SK-N-SH treated with all-trans-retinoic acid at 6 μM for 48 hours (cell line): ENCODE data around the gene CCDC187.

ENCODE experiments used
- ATAC-seq: fragments of 200-7000 bp; cut with Tn5 transposase; 3 replicates; pipeline ENCODE4 v1.9.1; 2020; ENCODE audit warnings: mild to moderate bottlenecking, moderate library complexity
- CSDC2 ChIP-seq: fragments of 250-450 bp; sonication (Bioruptor Pico); IDR thresholded peaks from 2 replicates; pipeline ENCODE4 v1.5.0; 2020; ENCODE audit warnings: mild to moderate bottlenecking, moderate library complexity
- ESRRG ChIP-seq: fragments of 250-450 bp; sonication (Bioruptor Pico); IDR thresholded peaks from 2 replicates; pipeline ENCODE4 v1.6.1; 2021; ENCODE audit warnings: mild to moderate bottlenecking
- GLIS3 ChIP-seq: fragments of 250-450 bp; sonication (Bioruptor Pico); IDR thresholded peaks from 2 replicates; pipeline ENCODE4 v1.5.0; 2020; ENCODE audit warnings: mild to moderate bottlenecking, moderate library complexity
- ISL1 ChIP-seq: fragments of 250-450 bp; sonication (Bioruptor Pico); IDR thresholded peaks from 2 replicates; pipeline ENCODE4 v2.1.2; 2022; ENCODE audit warnings: mild to moderate bottlenecking, moderate library complexity
- OSR1 ChIP-seq: fragments of 250-450 bp; sonication (Bioruptor Pico); IDR thresholded peaks from 2 replicates; pipeline ENCODE4 v1.8.0; 2022; ENCODE audit warnings: moderate library complexity, mild to moderate bottlenecking, inconsistent platforms
- PPARA ChIP-seq: fragments of 250-450 bp; sonication (Bioruptor Pico); IDR thresholded peaks from 2 replicates; pipeline ENCODE4 v1.5.0; 2020; ENCODE audit warnings: mild to moderate bottlenecking, borderline replicate concordance
- RARB ChIP-seq: fragments of 250-450 bp; sonication (Bioruptor Pico); IDR thresholded peaks from 2 replicates; pipeline ENCODE4 v1.8.0; 2021; ENCODE audit warnings: mild to moderate bottlenecking, moderate library complexity
- SNAI2 ChIP-seq: fragments of 250-450 bp; sonication (Bioruptor Pico); IDR thresholded peaks from 2 replicates; pipeline ENCODE4 v1.5.0; 2020; ENCODE audit warnings: mild to moderate bottlenecking, moderate library complexity
- TCF4 ChIP-seq: fragments of 250-450 bp; sonication (Bioruptor Pico); IDR thresholded peaks from 2 replicates; pipeline ENCODE4 v1.8.0; 2021; ENCODE audit warnings: mild to moderate bottlenecking, moderate library complexity, borderline replicate concordance
- TOX ChIP-seq: fragments of 250-450 bp; sonication (Bioruptor Pico); IDR thresholded peaks from 2 replicates; pipeline ENCODE4 v1.8.0; 2021; ENCODE audit warnings: mild to moderate bottlenecking, moderate library complexity, borderline replicate concordance
- ZC3H10 ChIP-seq: fragments of 250-450 bp; sonication (Bioruptor Pico); IDR thresholded peaks from 2 replicates; pipeline ENCODE4 v1.5.1; 2021; ENCODE audit warnings: mild to moderate bottlenecking, moderate library complexity
- ZFP3 ChIP-seq: fragments of 250-450 bp; sonication (Bioruptor Pico); IDR thresholded peaks from 2 replicates; pipeline ENCODE4 v1.5.0; 2020; ENCODE audit warnings: mild to moderate bottlenecking, moderate library complexity
- ZFP30 ChIP-seq: fragments of 450-650 bp; formaldehyde crosslinking; IDR thresholded peaks from 2 replicates; pipeline ENCODE4 v1.5.0; 2022; ENCODE audit warnings: mild to moderate bottlenecking, moderate library complexity
- ZNF565 ChIP-seq: fragments of 450-650 bp; formaldehyde crosslinking; conservative IDR thresholded peaks from 2 replicates; pipeline ENCODE4 v1.5.0; 2020; ENCODE audit warnings: low read depth, mild to moderate bottlenecking, moderate library complexity
- ZNF70 ChIP-seq: fragments of 450-650 bp; formaldehyde crosslinking; IDR thresholded peaks from 2 replicates; pipeline ENCODE4 v1.5.0; 2020; ENCODE audit warnings: mild to moderate bottlenecking, moderate library complexity
- ZNF8 ChIP-seq: fragments of 450-650 bp; formaldehyde crosslinking; IDR thresholded peaks from 2 replicates; pipeline ENCODE4 v1.5.0; 2020; ENCODE audit warnings: mild to moderate bottlenecking, moderate library complexity
- TF ChIP-seq, protein P1 (sequence below): fragments of 250-450 bp; sonication (Bioruptor Pico); IDR thresholded peaks from 2 replicates; pipeline ENCODE4 v1.8.0; 2020; ENCODE audit warnings: mild to moderate bottlenecking, moderate library complexity, borderline replicate concordance
- TF ChIP-seq, protein P2 (sequence below): fragments of 250-450 bp; sonication (Bioruptor Pico); IDR thresholded peaks from 2 replicates; pipeline ENCODE4 v1.5.0; 2020; ENCODE audit warnings: mild to moderate bottlenecking, moderate library complexity
- TF ChIP-seq, protein P3 (sequence below): fragments of 250-450 bp; sonication (Bioruptor Pico); IDR thresholded peaks from 2 replicates; pipeline ENCODE4 v1.5.1; 2021; ENCODE audit warnings: mild to moderate bottlenecking, moderate library complexity
- TF ChIP-seq, protein P4 (sequence below): fragments of 250-450 bp; sonication (Bioruptor Pico); IDR thresholded peaks from 2 replicates; pipeline ENCODE4 v1.8.0; 2021; ENCODE audit warnings: low read depth, mild to moderate bottlenecking, moderate library complexity, borderline replicate concordance

The CCDC187 gene

DNA sequence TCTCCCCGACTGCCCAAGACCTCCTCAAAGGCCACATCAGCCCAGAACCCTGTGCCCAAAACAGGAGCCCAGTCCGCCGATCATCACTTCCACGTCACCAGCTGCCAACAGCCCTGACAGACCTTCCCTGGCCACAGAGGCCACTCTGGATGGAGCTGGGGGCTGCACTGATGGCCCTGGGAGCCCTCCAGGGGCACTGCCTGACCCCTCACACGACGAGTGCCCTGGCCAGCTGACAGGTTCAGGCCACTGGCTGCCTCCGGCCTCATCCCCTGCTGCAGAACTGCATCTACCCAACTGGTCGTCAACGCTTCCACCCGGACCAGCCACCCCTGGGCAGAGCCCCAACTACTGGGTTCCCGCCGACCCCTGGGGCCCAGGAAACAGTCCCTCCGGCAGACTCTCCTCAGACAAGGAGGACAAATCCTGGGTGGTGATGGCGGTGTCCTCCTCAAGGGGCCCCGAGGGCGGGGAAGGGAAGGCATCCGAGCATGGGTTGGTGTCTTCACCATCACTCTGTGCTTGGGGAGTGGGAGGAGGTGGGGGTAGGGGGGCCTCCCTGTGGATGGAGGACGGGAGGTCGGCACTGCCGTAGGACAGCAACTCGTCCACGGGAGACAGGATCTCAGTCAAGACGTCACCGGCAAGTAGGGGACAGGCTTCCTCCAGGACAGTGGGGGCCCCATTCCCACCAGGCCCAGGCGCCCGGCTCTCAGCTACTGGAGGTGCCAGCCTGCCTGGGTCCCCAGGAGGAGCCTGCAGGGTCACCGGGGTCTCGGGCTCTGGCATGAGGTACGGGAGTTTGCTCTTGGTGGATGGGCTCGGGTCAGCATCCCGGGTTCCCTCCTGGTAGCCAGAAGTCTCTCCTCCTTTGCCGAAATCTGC lies 50.4 kb downstream of the CCDC187 start:
- no peak for ATAC-seq

DNA sequence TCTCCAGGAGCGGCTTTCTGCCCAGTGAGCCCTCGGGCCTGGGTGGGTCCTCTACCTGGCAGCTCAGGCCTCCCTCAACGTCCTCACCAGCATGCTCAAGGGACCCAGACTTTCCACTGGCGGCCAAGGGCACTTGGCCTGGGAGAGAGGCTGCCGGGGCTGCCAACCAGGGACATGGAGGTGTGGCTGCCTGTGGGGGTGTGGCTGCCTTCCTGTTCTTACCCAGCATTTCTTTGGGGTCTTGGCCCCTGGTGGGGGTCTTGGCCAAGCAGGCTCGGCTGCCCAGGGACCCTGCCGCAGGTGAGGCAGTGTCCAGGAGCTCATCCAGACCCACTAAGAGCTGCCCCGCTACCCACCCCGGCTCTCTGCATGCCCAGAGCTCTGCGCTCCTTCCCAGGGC lies 51.0 kb downstream of the CCDC187 start:
- TF ChIP-seq ZNF8 (CRISPR knock-in tag) (no peak), ZFP3 (CRISPR knock-in tag) (no peak), ISL1 (CRISPR knock-in tag) (no peak), SNAI2 (CRISPR knock-in tag) (no peak), ZC3H10 (CRISPR knock-in tag) (no peak), ESRRG (no peak), PPARA (CRISPR knock-in tag) (no peak), OSR1 (no peak), GLIS3 (CRISPR knock-in tag) (no peak), ZNF70 (CRISPR knock-in tag) (no peak), CSDC2 (CRISPR knock-in tag) (no peak), ZNF565 (CRISPR knock-in tag) (no peak), ZFP30 (CRISPR knock-in tag) (no peak), TOX (no peak), TCF4 (CRISPR knock-in tag) (no peak), RARB (CRISPR knock-in tag) (no peak)
- TF ChIP-seq, protein P1, sequence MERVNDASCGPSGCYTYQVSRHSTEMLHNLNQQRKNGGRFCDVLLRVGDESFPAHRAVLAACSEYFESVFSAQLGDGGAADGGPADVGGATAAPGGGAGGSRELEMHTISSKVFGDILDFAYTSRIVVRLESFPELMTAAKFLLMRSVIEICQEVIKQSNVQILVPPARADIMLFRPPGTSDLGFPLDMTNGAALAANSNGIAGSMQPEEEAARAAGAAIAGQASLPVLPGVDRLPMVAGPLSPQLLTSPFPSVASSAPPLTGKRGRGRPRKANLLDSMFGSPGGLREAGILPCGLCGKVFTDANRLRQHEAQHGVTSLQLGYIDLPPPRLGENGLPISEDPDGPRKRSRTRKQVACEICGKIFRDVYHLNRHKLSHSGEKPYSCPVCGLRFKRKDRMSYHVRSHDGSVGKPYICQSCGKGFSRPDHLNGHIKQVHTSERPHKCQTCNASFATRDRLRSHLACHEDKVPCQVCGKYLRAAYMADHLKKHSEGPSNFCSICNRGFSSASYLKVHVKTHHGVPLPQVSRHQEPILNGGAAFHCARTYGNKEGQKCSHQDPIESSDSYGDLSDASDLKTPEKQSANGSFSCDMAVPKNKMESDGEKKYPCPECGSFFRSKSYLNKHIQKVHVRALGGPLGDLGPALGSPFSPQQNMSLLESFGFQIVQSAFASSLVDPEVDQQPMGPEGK (CRISPR knock-in tag), result no peak
- TF ChIP-seq, protein P2, sequence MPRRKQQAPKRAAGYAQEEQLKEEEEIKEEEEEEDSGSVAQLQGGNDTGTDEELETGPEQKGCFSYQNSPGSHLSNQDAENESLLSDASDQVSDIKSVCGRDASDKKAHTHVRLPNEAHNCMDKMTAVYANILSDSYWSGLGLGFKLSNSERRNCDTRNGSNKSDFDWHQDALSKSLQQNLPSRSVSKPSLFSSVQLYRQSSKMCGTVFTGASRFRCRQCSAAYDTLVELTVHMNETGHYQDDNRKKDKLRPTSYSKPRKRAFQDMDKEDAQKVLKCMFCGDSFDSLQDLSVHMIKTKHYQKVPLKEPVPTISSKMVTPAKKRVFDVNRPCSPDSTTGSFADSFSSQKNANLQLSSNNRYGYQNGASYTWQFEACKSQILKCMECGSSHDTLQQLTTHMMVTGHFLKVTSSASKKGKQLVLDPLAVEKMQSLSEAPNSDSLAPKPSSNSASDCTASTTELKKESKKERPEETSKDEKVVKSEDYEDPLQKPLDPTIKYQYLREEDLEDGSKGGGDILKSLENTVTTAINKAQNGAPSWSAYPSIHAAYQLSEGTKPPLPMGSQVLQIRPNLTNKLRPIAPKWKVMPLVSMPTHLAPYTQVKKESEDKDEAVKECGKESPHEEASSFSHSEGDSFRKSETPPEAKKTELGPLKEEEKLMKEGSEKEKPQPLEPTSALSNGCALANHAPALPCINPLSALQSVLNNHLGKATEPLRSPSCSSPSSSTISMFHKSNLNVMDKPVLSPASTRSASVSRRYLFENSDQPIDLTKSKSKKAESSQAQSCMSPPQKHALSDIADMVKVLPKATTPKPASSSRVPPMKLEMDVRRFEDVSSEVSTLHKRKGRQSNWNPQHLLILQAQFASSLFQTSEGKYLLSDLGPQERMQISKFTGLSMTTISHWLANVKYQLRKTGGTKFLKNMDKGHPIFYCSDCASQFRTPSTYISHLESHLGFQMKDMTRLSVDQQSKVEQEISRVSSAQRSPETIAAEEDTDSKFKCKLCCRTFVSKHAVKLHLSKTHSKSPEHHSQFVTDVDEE (CRISPR knock-in tag), result no peak
- TF ChIP-seq, protein P3, sequence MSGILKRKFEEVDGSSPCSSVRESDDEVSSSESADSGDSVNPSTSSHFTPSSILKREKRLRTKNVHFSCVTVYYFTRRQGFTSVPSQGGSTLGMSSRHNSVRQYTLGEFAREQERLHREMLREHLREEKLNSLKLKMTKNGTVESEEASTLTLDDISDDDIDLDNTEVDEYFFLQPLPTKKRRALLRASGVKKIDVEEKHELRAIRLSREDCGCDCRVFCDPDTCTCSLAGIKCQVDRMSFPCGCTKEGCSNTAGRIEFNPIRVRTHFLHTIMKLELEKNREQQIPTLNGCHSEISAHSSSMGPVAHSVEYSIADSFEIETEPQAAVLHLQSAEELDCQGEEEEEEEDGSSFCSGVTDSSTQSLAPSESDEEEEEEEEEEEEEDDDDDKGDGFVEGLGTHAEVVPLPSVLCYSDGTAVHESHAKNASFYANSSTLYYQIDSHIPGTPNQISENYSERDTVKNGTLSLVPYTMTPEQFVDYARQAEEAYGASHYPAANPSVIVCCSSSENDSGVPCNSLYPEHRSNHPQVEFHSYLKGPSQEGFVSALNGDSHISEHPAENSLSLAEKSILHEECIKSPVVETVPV (CRISPR knock-in tag), result no peak
- TF ChIP-seq, protein P4, sequence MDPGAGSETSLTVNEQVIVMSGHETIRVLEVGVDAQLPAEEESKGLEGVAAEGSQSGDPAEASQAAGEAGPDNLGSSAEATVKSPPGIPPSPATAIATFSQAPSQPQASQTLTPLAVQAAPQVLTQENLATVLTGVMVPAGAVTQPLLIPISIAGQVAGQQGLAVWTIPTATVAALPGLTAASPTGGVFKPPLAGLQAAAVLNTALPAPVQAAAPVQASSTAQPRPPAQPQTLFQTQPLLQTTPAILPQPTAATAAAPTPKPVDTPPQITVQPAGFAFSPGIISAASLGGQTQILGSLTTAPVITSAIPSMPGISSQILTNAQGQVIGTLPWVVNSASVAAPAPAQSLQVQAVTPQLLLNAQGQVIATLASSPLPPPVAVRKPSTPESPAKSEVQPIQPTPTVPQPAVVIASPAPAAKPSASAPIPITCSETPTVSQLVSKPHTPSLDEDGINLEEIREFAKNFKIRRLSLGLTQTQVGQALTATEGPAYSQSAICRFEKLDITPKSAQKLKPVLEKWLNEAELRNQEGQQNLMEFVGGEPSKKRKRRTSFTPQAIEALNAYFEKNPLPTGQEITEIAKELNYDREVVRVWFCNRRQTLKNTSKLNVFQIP (CRISPR knock-in tag), result no peak
- ATAC-seq, result no peak

More for the DNA sequence above, 50.4 kb downstream of the CCDC187 start:
- TF ChIP-seq ZNF565 (CRISPR knock-in tag), result no peak
- no peak for TF ChIP-seq ZC3H10 (CRISPR knock-in tag)
- no peak for TF ChIP-seq ISL1 (CRISPR knock-in tag)
- TF ChIP-seq GLIS3 (CRISPR knock-in tag), result no peak
- TF ChIP-seq ESRRG, result no peak
- no peak for TF ChIP-seq ZNF70 (CRISPR knock-in tag)
- TF ChIP-seq, all 23 proteins: peak for 0

DNA sequence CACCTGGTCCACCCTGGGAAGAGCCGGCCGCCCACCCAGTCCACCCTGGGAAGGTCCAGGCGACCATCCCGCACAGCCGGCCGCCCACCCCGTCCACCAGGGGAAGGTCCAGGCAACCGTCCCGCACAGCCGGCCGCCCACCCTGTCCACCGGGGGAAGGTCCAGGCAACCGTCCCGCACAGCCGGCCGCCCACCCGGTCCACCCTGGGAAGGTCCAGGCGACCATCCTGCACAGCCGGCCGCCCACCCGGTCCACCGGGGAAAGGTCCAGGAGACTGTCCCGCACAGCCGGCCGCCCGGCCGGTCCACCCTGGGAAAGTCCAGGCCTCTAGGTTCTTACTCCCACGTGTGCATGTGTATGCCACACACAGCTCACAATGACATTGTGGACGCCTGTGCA lies 51.6 kb downstream of the CCDC187 start:
- ATAC-seq, result no peak
- TF ChIP-seq PPARA (CRISPR knock-in tag) (no peak), TCF4 (CRISPR knock-in tag) (no peak), ISL1 (CRISPR knock-in tag) (no peak), ZNF565 (CRISPR knock-in tag) (no peak), ZFP3 (CRISPR knock-in tag) (no peak), OSR1 (no peak), ZNF70 (CRISPR knock-in tag) (no peak), ZNF8 (CRISPR knock-in tag) (no peak), ESRRG (no peak), GLIS3 (CRISPR knock-in tag) (no peak), TOX (no peak)
- TF ChIP-seq, protein P4 (CRISPR knock-in tag), result no peak
